ENCODE data around the gene ARHGEF16.

ARHGEF16 gene

GRCh38 chr1:3438661-3439180 is 15.7 kb upstream of the ARHGEF16 start:
- DNase-seq (ENCODE audit: low read depth): no peak

- DNase-seq (ENCODE audit: low read depth): no peak
Measured at GRCh38 chr1:3439346-3440299, 14.8 kb upstream of the ARHGEF16 start.

- DNase-seq (ENCODE audit: low read depth): no peak
Measured at GRCh38 chr1:3440300-3440681, 14.2 kb upstream of the ARHGEF16 start.

- no peak for DNase-seq (ENCODE audit: low read depth)
Measured at GRCh38 chr1:3440711-3441409, 13.6 kb upstream of the ARHGEF16 start.

GRCh38 chr1:3441410-3441847 is 13.0 kb upstream of the ARHGEF16 start:
- no peak for DNase-seq (ENCODE audit: low read depth)

- no peak for DNase-seq (ENCODE audit: low read depth)
Measured at GRCh38 chr1:3441880-3442279, 12.6 kb upstream of the ARHGEF16 start.

GRCh38 chr1:3442331-3442730 is 12.1 kb upstream of the ARHGEF16 start:
- no peak for DNase-seq (ENCODE audit: low read depth)

- no peak for DNase-seq (ENCODE audit: low read depth)
Measured at GRCh38 chr1:3442901-3443300, 11.6 kb upstream of the ARHGEF16 start.

GRCh38 chr1:3443807-3444206 is 10.7 kb upstream of the ARHGEF16 start:
- no peak for DNase-seq (ENCODE audit: low read depth)

GRCh38 chr1:3444298-3444697 is 10.2 kb upstream of the ARHGEF16 start:
- no peak for DNase-seq (ENCODE audit: low read depth)

- DNase-seq (ENCODE audit: low read depth): no peak
Measured at GRCh38 chr1:3444736-3445135, 9.7 kb upstream of the ARHGEF16 start.

- no peak for DNase-seq (ENCODE audit: low read depth)
Measured at GRCh38 chr1:3450202-3450863, 4.1 kb upstream of the ARHGEF16 start.

GRCh38 chr1:3450983-3451382 is 3.5 kb upstream of the ARHGEF16 start:
- DNase-seq (ENCODE audit: low read depth): no peak

- no peak for DNase-seq (ENCODE audit: low read depth)
Measured at GRCh38 chr1:3451994-3452865, 2.2 kb upstream of the ARHGEF16 start.

GRCh38 chr1:3452866-3453175 is 1.6 kb upstream of the ARHGEF16 start:
- DNase-seq (ENCODE audit: low read depth): no peak

- DNase-seq (ENCODE audit: low read depth): no peak
Measured at GRCh38 chr1:3453203-3453761, 1.2 kb upstream of the ARHGEF16 start.

- no peak for DNase-seq (ENCODE audit: low read depth)
Measured at GRCh38 chr1:3454811-3455618, 550 bp downstream of the ARHGEF16 start.

GRCh38 chr1:3455670-3456448 is 1.4 kb downstream of the ARHGEF16 start:
- no peak for DNase-seq (ENCODE audit: low read depth)

- DNase-seq (ENCODE audit: low read depth): no peak
Measured at GRCh38 chr1:3456449-3456963, 2.0 kb downstream of the ARHGEF16 start.
